Measurements from ENCODE around the gene TMED4. TPM values are rescaled to one million over a fixed set of nuclear protein-coding genes. Genes with fewer than 3 reads are reported as not detected.

The TMED4 gene
- total and polyA plus RNA-seq, 3 donors from 2014 or later = 77.8 to 236 (median 164) TPM

GRCh38 chr7:44572771-44573170 lies 9.3 kb downstream of the TMED4 start:
- H3K36me3 ChIP-seq (ENCODE audit: low read depth, missing control alignments) = no peaks in the 10 kb centered on the region
- intact Hi-C loops (cut with DNase I; ENCODE audit: low total_unique reads) = no loop called here
- no peak for DNase-seq
- peak overlapping the region; percentile 75 to 88 for H3K4me3 ChIP-seq
- no peaks in the 10 kb centered on the region for H3K27me3 ChIP-seq
- TF ChIP-seq CTCF (IDR thresholded peaks at IDR 0.05) (no peak), POLR2A (IDR thresholded peaks at IDR 0.05) (no peak)
- 60 to 66% methylated on average over 5 of the region's 5 CpGs for WGBS, 2 donors
- no peaks in the 10 kb centered on the region for H3K9me3 ChIP-seq
- H3K27ac ChIP-seq = peak overlapping the region in 1 of 2 donors; percentile 84
- H3K4me1 ChIP-seq = peaks cover 17% of the 10 kb centered on the region

- no peak for TF ChIP-seq POLR2A (IDR thresholded peaks at IDR 0.05)
- TF ChIP-seq CTCF (IDR thresholded peaks at IDR 0.05) = no peak
- intact Hi-C loops (cut with DNase I; ENCODE audit: low total_unique reads) = no loop called here
- DNase-seq = no peak
- Histone ChIP-seq H3K4me1 (peaks cover 16% of the 10 kb centered on the region), H3K4me3 (no peak overlapping the region), H3K27ac (no peak overlapping the region), H3K36me3 (ENCODE audit: low read depth, missing control alignments) (no peaks in the 10 kb centered on the region), H3K27me3 (no peaks in the 10 kb centered on the region), H3K9me3 (no peaks in the 10 kb centered on the region)
- 91 to 96% methylated on average over 4 to 9 of the region's 9 CpGs for WGBS, 2 donors
Observed at GRCh38 chr7:44569959-44570358, 12.1 kb downstream of the TMED4 start.

- no peaks in the 10 kb centered on the region for H3K27me3 ChIP-seq
- TF ChIP-seq POLR2A (IDR thresholded peaks at IDR 0.05) = no peak
- no peak for TF ChIP-seq CTCF (IDR thresholded peaks at IDR 0.05)
- no peaks in the 10 kb centered on the region for H3K9me3 ChIP-seq
- H3K4me3 ChIP-seq = no peak overlapping the region
- H3K36me3 ChIP-seq (ENCODE audit: low read depth, missing control alignments) = no peaks in the 10 kb centered on the region
- no peak for DNase-seq
- peaks cover 9% of the 10 kb centered on the region for H3K4me1 ChIP-seq
- WGBS, 2 donors = 88 to 89% methylated on average over 11 to 17 of the region's 17 CpGs
- no peak overlapping the region for H3K27ac ChIP-seq
- intact Hi-C loops (cut with DNase I; ENCODE audit: low total_unique reads) = no loop called here
Observed at GRCh38 chr7:44568771-44569560, 13.1 kb downstream of the TMED4 start.

- no peaks in the 10 kb centered on the region for H3K36me3 ChIP-seq (ENCODE audit: low read depth, missing control alignments)
- WGBS, 2 donors = 93 to 94% methylated on average over 6 of the region's 6 CpGs
- H3K27me3 ChIP-seq = no peaks in the 10 kb centered on the region
- H3K4me3 ChIP-seq = no peak overlapping the region
- DNase-seq = no peak
- H3K9me3 ChIP-seq = no peaks in the 10 kb centered on the region
- TF ChIP-seq CTCF (IDR thresholded peaks at IDR 0.05) (no peak), POLR2A (IDR thresholded peaks at IDR 0.05) (no peak)
- H3K27ac ChIP-seq = no peak overlapping the region
- intact Hi-C loops (cut with DNase I; ENCODE audit: low total_unique reads) = no loop called here
- H3K4me1 ChIP-seq = peaks cover 5% of the 10 kb centered on the region
Observed at GRCh38 chr7:44567884-44568283, 14.1 kb downstream of the TMED4 start.

- WGBS, 2 donors = 89 to 94% methylated on average over 5 of the region's 5 CpGs
- Histone ChIP-seq H3K27me3 (no peaks in the 10 kb centered on the region), H3K36me3 (ENCODE audit: low read depth, missing control alignments) (no peaks in the 10 kb centered on the region), H3K9me3 (no peaks in the 10 kb centered on the region), H3K4me3 (no peak overlapping the region), H3K4me1 (no peaks in the 10 kb centered on the region), H3K27ac (no peak overlapping the region)
- intact Hi-C loops (cut with DNase I; ENCODE audit: low total_unique reads) = no loop called here
- TF ChIP-seq POLR2A (IDR thresholded peaks at IDR 0.05) = no peak
- TF ChIP-seq CTCF (IDR thresholded peaks at IDR 0.05) = no peak
- no peak for DNase-seq
Observed at GRCh38 chr7:44566680-44567079, 15.4 kb downstream of the TMED4 start.
